ENCODE results near the gene MRPL17. TPM values are rescaled to one million over a fixed set of nuclear protein-coding genes. Genes with fewer than 3 reads are reported as not detected.

MRPL17 gene
- total and polyA plus RNA-seq, 10 of the 15 experiments (the other 5 are each of a cell fraction or from before 2014, with no cell fraction given) = 60.3 to 171 (median 94.8) TPM

DNA sequence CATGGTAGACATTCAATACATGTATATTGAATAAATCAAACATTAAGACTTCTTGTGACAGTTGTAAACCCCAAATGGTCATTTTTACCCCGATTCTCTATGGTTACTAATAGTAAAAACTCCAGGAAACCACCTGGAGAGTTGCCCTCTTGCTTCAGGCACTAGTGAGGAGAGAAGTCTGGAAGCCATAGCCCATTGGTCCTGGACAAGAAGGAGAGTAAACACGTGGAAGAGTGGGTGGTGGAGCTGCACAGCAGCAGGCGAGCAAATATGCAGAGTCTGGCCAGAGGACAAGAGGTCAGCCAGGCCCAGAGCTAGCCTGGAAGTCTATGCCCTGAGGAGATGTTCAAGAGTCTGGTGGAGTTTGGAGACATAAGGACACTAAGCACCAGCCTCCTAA is 45.3 kb downstream of the MRPL17 start:
- ChIA-PET CTCF (interaction anchor here (0.7 to 1.4 kb wide), 6 partner anchors 9 to 259 kb away, joined by 3 to 5 read pairs (median 4); partner anchors contain the start of genes MRPL17 and TPP1), POLR2A (no interaction called here), SMC1A (ENCODE audit: uncharacterized antibody, unreplicated experiment) (interaction anchor here (1.0 kb wide), 1 partner anchor 132 kb away, joined by 3 read pairs; no protein-coding TSS in a partner anchor), RAD21 (ENCODE audit: unreplicated experiment) (interaction anchor here (0.6 kb wide), 1 partner anchor 329 kb away, joined by 3 read pairs; no protein-coding TSS in a partner anchor)
- no peak overlapping the region for H3K4me2 ChIP-seq (ENCODE audit: control insufficient read depth, insufficient read depth)
- WGBS (ENCODE audit: insufficient coverage, insufficient replicate concordance, low lambda C conversion rate, missing lambda C conversion rate) = 0% methylated on average over 3 of the region's 3 CpGs
- ATAC-seq (no peak), DNase-seq (ENCODE audit: low read depth, low spot score) (no peak), FAIRE-seq (no peak)
- in situ Hi-C loops (cut with MboI) = no loop called here
- no peak overlapping the region for H3K9ac ChIP-seq (ENCODE audit: control insufficient read depth, insufficient read depth, low read length)
- intact Hi-C loops (cut with micrococcal nuclease; ENCODE audit: unreplicated experiment) = no loop called here
- no TSS peak for BruUV-seq (replicated peaks)
- no peak overlapping the region for H3K27ac ChIP-seq (ENCODE audit: control insufficient read depth, insufficient read depth)
- no peak overlapping the region for H3K4me3 ChIP-seq
- H3K36me3 ChIP-seq (ENCODE audit: control insufficient read depth in 2 of 2, insufficient read depth in 2 of 2, low read length in 1 of 2) = no peaks in the 10 kb centered on the region
- no peaks in the 10 kb centered on the region for H4K20me1 ChIP-seq (ENCODE audit: control insufficient read depth, insufficient read depth)
- no peak overlapping the region for H2AFZ ChIP-seq (ENCODE audit: control insufficient read depth, low read depth, low read length)
- no peaks in the 10 kb centered on the region for H3K79me2 ChIP-seq (ENCODE audit: control insufficient read depth, insufficient read depth, low read length)
- TF ChIP-seq ZNF207 (IDR thresholded peaks at IDR 0.05; ENCODE audit: borderline replicate concordance) = no peak
- no peak for TF ChIP-seq GABPA (IDR thresholded peaks at IDR 0.05; ENCODE audit: low read depth)
- TF ChIP-seq, protein P1, sequence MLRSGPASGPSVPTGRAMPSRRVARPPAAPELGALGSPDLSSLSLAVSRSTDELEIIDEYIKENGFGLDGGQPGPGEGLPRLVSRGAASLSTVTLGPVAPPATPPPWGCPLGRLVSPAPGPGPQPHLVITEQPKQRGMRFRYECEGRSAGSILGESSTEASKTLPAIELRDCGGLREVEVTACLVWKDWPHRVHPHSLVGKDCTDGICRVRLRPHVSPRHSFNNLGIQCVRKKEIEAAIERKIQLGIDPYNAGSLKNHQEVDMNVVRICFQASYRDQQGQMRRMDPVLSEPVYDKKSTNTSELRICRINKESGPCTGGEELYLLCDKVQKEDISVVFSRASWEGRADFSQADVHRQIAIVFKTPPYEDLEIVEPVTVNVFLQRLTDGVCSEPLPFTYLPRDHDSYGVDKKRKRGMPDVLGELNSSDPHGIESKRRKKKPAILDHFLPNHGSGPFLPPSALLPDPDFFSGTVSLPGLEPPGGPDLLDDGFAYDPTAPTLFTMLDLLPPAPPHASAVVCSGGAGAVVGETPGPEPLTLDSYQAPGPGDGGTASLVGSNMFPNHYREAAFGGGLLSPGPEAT (IDR thresholded peaks at IDR 0.05; ENCODE audit: low read depth) = no peak
- TF ChIP-seq, protein P2, sequence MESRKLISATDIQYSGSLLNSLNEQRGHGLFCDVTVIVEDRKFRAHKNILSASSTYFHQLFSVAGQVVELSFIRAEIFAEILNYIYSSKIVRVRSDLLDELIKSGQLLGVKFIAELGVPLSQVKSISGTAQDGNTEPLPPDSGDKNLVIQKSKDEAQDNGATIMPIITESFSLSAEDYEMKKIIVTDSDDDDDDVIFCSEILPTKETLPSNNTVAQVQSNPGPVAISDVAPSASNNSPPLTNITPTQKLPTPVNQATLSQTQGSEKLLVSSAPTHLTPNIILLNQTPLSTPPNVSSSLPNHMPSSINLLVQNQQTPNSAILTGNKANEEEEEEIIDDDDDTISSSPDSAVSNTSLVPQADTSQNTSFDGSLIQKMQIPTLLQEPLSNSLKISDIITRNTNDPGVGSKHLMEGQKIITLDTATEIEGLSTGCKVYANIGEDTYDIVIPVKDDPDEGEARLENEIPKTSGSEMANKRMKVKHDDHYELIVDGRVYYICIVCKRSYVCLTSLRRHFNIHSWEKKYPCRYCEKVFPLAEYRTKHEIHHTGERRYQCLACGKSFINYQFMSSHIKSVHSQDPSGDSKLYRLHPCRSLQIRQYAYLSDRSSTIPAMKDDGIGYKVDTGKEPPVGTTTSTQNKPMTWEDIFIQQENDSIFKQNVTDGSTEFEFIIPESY (IDR thresholded peaks at IDR 0.05) = no peak
- TF ChIP-seq NR2C2 (IDR thresholded peaks at IDR 0.05; ENCODE audit: borderline replicate concordance, control insufficient read depth, insufficient read length, low read depth) = no peak
- TF ChIP-seq, protein P3, sequence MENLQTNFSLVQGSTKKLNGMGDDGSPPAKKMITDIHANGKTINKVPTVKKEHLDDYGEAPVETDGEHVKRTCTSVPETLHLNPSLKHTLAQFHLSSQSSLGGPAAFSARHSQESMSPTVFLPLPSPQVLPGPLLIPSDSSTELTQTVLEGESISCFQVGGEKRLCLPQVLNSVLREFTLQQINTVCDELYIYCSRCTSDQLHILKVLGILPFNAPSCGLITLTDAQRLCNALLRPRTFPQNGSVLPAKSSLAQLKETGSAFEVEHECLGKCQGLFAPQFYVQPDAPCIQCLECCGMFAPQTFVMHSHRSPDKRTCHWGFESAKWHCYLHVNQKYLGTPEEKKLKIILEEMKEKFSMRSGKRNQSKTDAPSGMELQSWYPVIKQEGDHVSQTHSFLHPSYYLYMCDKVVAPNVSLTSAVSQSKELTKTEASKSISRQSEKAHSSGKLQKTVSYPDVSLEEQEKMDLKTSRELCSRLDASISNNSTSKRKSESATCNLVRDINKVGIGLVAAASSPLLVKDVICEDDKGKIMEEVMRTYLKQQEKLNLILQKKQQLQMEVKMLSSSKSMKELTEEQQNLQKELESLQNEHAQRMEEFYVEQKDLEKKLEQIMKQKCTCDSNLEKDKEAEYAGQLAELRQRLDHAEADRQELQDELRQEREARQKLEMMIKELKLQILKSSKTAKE (IDR thresholded peaks at IDR 0.05; ENCODE audit: low read depth, poor library complexity, severe bottlenecking) = no peak
- no peaks in the 10 kb centered on the region for H3K9me3 ChIP-seq (replicated peaks; ENCODE audit: control insufficient read depth, insufficient read depth, low read length)
- H3K4me1 ChIP-seq (ENCODE audit: control insufficient read depth, insufficient read depth, low read length) = no peaks in the 10 kb centered on the region
- H3K27me3 ChIP-seq (replicated peaks in 1 of 2; ENCODE audit: control insufficient read depth in 2 of 2, insufficient read depth in 2 of 2, low read length in 1 of 2) = no peaks in the 10 kb centered on the region

Data from GM12878 (cell line).